GM12878 (cell line): ENCODE data around the gene TOR1B.

Experiments
- BRCA1 ChIP-seq: IDR thresholded peaks from 2 replicates; pipeline ENCODE4 v1.6.1; 2011; ENCODE audit warnings: low read depth, low read length, improper control_type of control experiment
- CHD2 ChIP-seq: IDR thresholded peaks from 2 replicates; pipeline ENCODE4 v1.6.1; 2011; ENCODE audit warnings: low read depth, low read length, improper control_type of control experiment, borderline replicate concordance
- CREB1 ChIP-seq: IDR thresholded peaks from 2 replicates; pipeline ENCODE4 v1.6.1; 2012; ENCODE audit warnings: low read depth, mild to moderate bottlenecking, inconsistent platforms
- EZH2 ChIP-seq: IDR thresholded peaks from 2 replicates; pipeline ENCODE4 v1.6.1; 2012; ENCODE audit warnings: low read depth, mild to moderate bottlenecking, control low read depth, inconsistent platforms, low read length, borderline replicate concordance; ENCODE audit not compliant: control insufficient read depth
- JUND ChIP-seq: IDR thresholded peaks from 2 replicates; pipeline ENCODE4 v1.6.1; 2012; ENCODE audit warnings: low read depth, mild to moderate bottlenecking, low read length, improper control_type of control experiment, moderate library complexity
- MXI1 ChIP-seq: fragments of 150-350 bp; IDR thresholded peaks from 2 replicates; pipeline ENCODE4 v1.6.1; 2011; ENCODE audit warnings: low read depth, mild to moderate bottlenecking, inconsistent platforms, low read length, improper control_type of control experiment
- MYB ChIP-seq: fragments of 150-350 bp; IDR thresholded peaks from 2 replicates; pipeline ENCODE4 v1.6.1; 2014; ENCODE audit warnings: mild to moderate bottlenecking, low read depth, low read length, borderline replicate concordance
- NBN ChIP-seq: fragments of 450-650 bp; IDR thresholded peaks from 2 replicates; pipeline ENCODE4 v1.6.1; 2016
- POLR2A ChIP-seq: IDR thresholded peaks from 2 replicates; pipeline ENCODE4 v1.6.1; 2011; ENCODE audit warnings: low read depth, mild to moderate bottlenecking, low read length
- POLR2AphosphoS5 ChIP-seq: IDR thresholded peaks from 2 replicates; pipeline ENCODE4 v1.6.1; 2011; ENCODE audit warnings: mild to moderate bottlenecking, low read length, inconsistent platforms
- SREBF2 ChIP-seq: IDR thresholded peaks from 2 replicates; pipeline ENCODE4 v1.6.1; 2012; ENCODE audit warnings: mild to moderate bottlenecking, low read length
- TF ChIP-seq, protein P1 (sequence below), 3 experiments: IDR thresholded peaks in 2 of 3; conservative IDR thresholded peaks in 1 of 3; 2 replicates each; pipeline ENCODE4 v1.5.1; 2011; ENCODE audit warnings: low read depth in 3 of 3, low read length in 3 of 3, mild to moderate bottlenecking in 3 of 3, control low read depth in 2 of 3, moderate library complexity in 2 of 3, inconsistent platforms in 1 of 3, mixed read lengths in 1 of 3; ENCODE audit not compliant: control insufficient read depth in 2 of 3, insufficient read depth in 1 of 3; ENCODE audit errors: extremely low read depth in 1 of 3
- TF ChIP-seq, protein P2 (sequence below): fragments of 450-650 bp; IDR thresholded peaks from 2 replicates; pipeline ENCODE4 v1.6.1; 2018; ENCODE audit warnings: borderline replicate concordance, mild to moderate bottlenecking; ENCODE audit not compliant: partially characterized antibody
- TF ChIP-seq, protein P3 (sequence below): IDR thresholded peaks from 2 replicates; pipeline ENCODE4 v1.6.1; 2012; ENCODE audit warnings: low read depth, low read length, improper control_type of control experiment

DNA sequence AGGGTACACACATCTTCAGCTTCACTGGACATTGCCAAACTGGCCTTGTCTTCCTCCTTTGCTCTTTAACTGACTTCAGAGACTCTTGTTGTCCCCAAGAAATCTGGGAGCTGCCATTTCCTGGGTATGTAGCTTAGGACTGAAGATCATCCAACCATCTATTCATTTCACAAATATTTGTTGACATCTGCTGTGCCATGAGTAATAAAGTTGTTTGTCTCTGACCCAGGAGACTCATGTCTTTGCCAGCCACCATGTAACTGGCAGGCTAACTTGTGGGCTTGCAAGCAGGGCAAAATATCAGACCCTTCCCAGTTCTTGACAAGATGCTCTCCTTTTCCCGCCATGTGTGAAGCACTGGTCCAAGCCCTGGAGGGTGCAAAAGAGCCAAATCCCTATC is 17.1 kb upstream of the TOR1B start:
- TF ChIP-seq, protein P1, sequence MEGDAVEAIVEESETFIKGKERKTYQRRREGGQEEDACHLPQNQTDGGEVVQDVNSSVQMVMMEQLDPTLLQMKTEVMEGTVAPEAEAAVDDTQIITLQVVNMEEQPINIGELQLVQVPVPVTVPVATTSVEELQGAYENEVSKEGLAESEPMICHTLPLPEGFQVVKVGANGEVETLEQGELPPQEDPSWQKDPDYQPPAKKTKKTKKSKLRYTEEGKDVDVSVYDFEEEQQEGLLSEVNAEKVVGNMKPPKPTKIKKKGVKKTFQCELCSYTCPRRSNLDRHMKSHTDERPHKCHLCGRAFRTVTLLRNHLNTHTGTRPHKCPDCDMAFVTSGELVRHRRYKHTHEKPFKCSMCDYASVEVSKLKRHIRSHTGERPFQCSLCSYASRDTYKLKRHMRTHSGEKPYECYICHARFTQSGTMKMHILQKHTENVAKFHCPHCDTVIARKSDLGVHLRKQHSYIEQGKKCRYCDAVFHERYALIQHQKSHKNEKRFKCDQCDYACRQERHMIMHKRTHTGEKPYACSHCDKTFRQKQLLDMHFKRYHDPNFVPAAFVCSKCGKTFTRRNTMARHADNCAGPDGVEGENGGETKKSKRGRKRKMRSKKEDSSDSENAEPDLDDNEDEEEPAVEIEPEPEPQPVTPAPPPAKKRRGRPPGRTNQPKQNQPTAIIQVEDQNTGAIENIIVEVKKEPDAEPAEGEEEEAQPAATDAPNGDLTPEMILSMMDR (IDR thresholded peaks at IDR 0.05 in 2 of 3, conservative IDR thresholded peaks at IDR 0.05 in 1 of 3; ENCODE audit: control insufficient read depth in 2 of 3, extremely low read depth in 1 of 3, insufficient read depth in 1 of 3, low read depth in 3 of 3, low read length in 3 of 3): no peak
- TF ChIP-seq CREB1 (no peak), CHD2 (no peak), EZH2 (no peak), POLR2A (no peak), JUND (no peak), BRCA1 (no peak), MYB (no peak), POLR2AphosphoS5 (no peak), SREBF2 (no peak), MXI1 (no peak), NBN (no peak)
- TF ChIP-seq, protein P2, sequence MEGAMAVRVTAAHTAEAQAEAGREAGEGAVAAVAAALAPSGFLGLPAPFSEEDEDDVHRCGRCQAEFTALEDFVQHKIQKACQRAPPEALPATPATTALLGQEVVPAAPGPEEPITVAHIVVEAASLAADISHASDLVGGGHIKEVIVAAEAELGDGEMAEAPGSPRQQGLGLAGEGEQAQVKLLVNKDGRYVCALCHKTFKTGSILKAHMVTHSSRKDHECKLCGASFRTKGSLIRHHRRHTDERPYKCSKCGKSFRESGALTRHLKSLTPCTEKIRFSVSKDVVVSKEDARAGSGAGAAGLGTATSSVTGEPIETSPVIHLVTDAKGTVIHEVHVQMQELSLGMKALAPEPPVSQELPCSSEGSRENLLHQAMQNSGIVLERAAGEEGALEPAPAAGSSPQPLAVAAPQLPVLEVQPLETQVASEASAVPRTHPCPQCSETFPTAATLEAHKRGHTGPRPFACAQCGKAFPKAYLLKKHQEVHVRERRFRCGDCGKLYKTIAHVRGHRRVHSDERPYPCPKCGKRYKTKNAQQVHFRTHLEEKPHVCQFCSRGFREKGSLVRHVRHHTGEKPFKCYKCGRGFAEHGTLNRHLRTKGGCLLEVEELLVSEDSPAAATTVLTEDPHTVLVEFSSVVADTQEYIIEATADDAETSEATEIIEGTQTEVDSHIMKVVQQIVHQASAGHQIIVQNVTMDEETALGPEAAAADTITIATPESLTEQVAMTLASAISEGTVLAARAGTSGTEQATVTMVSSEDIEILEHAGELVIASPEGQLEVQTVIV: no peak
- TF ChIP-seq, protein P3, sequence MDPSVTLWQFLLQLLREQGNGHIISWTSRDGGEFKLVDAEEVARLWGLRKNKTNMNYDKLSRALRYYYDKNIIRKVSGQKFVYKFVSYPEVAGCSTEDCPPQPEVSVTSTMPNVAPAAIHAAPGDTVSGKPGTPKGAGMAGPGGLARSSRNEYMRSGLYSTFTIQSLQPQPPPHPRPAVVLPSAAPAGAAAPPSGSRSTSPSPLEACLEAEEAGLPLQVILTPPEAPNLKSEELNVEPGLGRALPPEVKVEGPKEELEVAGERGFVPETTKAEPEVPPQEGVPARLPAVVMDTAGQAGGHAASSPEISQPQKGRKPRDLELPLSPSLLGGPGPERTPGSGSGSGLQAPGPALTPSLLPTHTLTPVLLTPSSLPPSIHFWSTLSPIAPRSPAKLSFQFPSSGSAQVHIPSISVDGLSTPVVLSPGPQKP: no peak
